ENCODE data around the gene SELENOF. TPM values are rescaled to one million over a fixed set of nuclear protein-coding genes. Genes with fewer than 3 reads are reported as not detected.

Gene SELENOF
- 175 TPM for polyA plus RNA-seq (2013, experiment 1 of 2)
- 198 TPM for polyA plus RNA-seq (2013, experiment 2 of 2)

- peak within 1 kb of the TSS; percentile 99 for H3K27ac ChIP-seq (ENCODE audit: low read depth, low read length, severe bottlenecking)
- peak within 1 kb of the TSS; percentile 98 for H3K4me3 ChIP-seq (ENCODE audit: extremely low read depth, insufficient read depth, low read length, poor library complexity, severe bottlenecking)
- peaks cover 4% of the 10 kb centered on the region for H3K4me1 ChIP-seq (ENCODE audit: control insufficient read depth, insufficient read depth, low read length, poor library complexity, severe bottlenecking)
- H3K36me3 ChIP-seq (ENCODE audit: control insufficient read depth, insufficient read depth, low read length) = peaks cover 30% of the 10 kb centered on the region
- WGBS, 2 experiments (ENCODE audit: insufficient coverage in 2 of 2) = 1 to 4% methylated on average over 15 to 23 of the region's 44 CpGs
- no peaks in the 10 kb centered on the region for H3K9me3 ChIP-seq (ENCODE audit: control insufficient read depth, low read length)
Measured at GRCh38 chr1:86913896-86914600, at the start of gene SELENOF. SELENOF (minus strand) TSS chr1:86914126; CDS start chr1:86914111, 15 bp downstream.

GRCh38 chr1:86960548-86960947 lies 46.6 kb upstream of the SELENOF start:
- H3K27ac ChIP-seq (ENCODE audit: low read depth, low read length, severe bottlenecking) = no peak overlapping the region
- H3K9me3 ChIP-seq (ENCODE audit: control insufficient read depth, low read length) = no peaks in the 10 kb centered on the region

DNA sequence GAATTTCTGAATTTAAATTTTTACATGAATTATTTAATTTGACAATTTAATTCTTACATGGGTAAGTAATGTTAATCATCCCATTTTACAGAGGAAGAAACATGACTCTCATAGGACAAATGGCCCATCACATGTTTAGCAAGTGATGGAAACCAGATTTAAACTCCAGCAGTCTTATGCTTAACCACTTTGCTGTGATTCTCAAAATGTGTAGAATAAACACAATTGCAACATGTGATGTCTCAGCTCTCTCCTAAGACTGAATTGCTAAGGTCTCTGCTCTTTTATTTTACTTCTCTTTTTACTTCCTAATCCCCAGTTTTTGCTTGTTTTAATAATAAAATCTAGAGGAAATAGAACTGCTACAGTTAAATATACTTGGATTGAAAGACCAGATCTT lies 43.3 kb upstream of the SELENOF start:
- peaks cover 3% of the 10 kb centered on the region for H3K36me3 ChIP-seq (ENCODE audit: control insufficient read depth, insufficient read depth, low read length)
- no peak overlapping the region for H3K27ac ChIP-seq (ENCODE audit: low read depth, low read length, severe bottlenecking)
- H3K9me3 ChIP-seq (ENCODE audit: control insufficient read depth, low read length) = no peaks in the 10 kb centered on the region
- H3K4me1 ChIP-seq (ENCODE audit: control insufficient read depth, insufficient read depth, low read length, poor library complexity, severe bottlenecking) = no peaks in the 10 kb centered on the region
- no peak overlapping the region for H3K4me3 ChIP-seq (ENCODE audit: extremely low read depth, insufficient read depth, low read length, poor library complexity, severe bottlenecking)

More at GRCh38 chr1:86960548-86960947, 46.6 kb upstream of the SELENOF start:
- H3K4me1 ChIP-seq (ENCODE audit: control insufficient read depth, insufficient read depth, low read length, poor library complexity, severe bottlenecking) = no peaks in the 10 kb centered on the region
- peaks cover 3% of the 10 kb centered on the region for H3K36me3 ChIP-seq (ENCODE audit: control insufficient read depth, insufficient read depth, low read length)
- H3K4me3 ChIP-seq (ENCODE audit: extremely low read depth, insufficient read depth, low read length, poor library complexity, severe bottlenecking) = no peak overlapping the region

- Histone ChIP-seq H3K36me3 (ENCODE audit: control insufficient read depth, insufficient read depth, low read length) (peaks cover 3% of the 10 kb centered on the region), H3K4me1 (ENCODE audit: control insufficient read depth, insufficient read depth, low read length, poor library complexity, severe bottlenecking) (no peaks in the 10 kb centered on the region), H3K4me3 (ENCODE audit: extremely low read depth, insufficient read depth, low read length, poor library complexity, severe bottlenecking) (no peak overlapping the region), H3K9me3 (ENCODE audit: control insufficient read depth, low read length) (no peaks in the 10 kb centered on the region), H3K27ac (ENCODE audit: low read depth, low read length, severe bottlenecking) (no peak overlapping the region)
Measured at GRCh38 chr1:86956221-86956620, 42.3 kb upstream of the SELENOF start.

- H3K27ac ChIP-seq (ENCODE audit: low read depth, low read length, severe bottlenecking) = no peak overlapping the region
- no peaks in the 10 kb centered on the region for H3K9me3 ChIP-seq (ENCODE audit: control insufficient read depth, low read length)
- H3K4me1 ChIP-seq (ENCODE audit: control insufficient read depth, insufficient read depth, low read length, poor library complexity, severe bottlenecking) = no peaks in the 10 kb centered on the region
- WGBS, 2 experiments (ENCODE audit: insufficient coverage in 2 of 2) = 100% methylated on average over 1 to 2 of the region's 3 CpGs
- peaks cover 3% of the 10 kb centered on the region for H3K36me3 ChIP-seq (ENCODE audit: control insufficient read depth, insufficient read depth, low read length)
- H3K4me3 ChIP-seq (ENCODE audit: extremely low read depth, insufficient read depth, low read length, poor library complexity, severe bottlenecking) = no peak overlapping the region
Measured at GRCh38 chr1:86955678-86956077, 41.8 kb upstream of the SELENOF start.

GRCh38 chr1:86953167-86953566 lies 39.2 kb upstream of the SELENOF start:
- 50 to 96% methylated on average over 1 to 3 of the region's 3 CpGs for WGBS, 2 experiments (ENCODE audit: insufficient coverage in 2 of 2)
- H3K36me3 ChIP-seq (ENCODE audit: control insufficient read depth, insufficient read depth, low read length) = no peaks in the 10 kb centered on the region
- no peaks in the 10 kb centered on the region for H3K4me1 ChIP-seq (ENCODE audit: control insufficient read depth, insufficient read depth, low read length, poor library complexity, severe bottlenecking)
- no peak overlapping the region for H3K27ac ChIP-seq (ENCODE audit: low read depth, low read length, severe bottlenecking)
- no peaks in the 10 kb centered on the region for H3K9me3 ChIP-seq (ENCODE audit: control insufficient read depth, low read length)
- no peak overlapping the region for H3K4me3 ChIP-seq (ENCODE audit: extremely low read depth, insufficient read depth, low read length, poor library complexity, severe bottlenecking)

DNA sequence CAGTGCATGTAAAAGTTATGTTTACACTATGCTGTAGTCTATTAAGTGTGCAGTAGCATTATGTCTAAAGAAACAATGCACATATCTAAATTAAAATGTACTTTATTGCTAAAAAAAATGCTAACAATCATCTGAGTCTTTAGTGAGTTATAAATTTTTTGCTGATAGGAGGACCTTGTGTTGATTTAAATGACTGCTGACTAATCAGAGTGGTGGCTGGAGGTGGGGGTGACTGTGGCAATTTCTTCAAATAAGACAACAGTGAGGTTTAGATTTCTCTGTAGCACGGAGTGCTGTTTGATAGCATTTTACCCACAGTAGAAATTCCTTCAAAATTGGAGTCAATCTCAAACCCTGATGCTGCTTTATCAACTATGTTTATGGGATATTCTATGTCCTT lies 37.5 kb upstream of the SELENOF start:
- Histone ChIP-seq H3K4me3 (ENCODE audit: extremely low read depth, insufficient read depth, low read length, poor library complexity, severe bottlenecking) (no peak overlapping the region), H3K9me3 (ENCODE audit: control insufficient read depth, low read length) (no peaks in the 10 kb centered on the region), H3K4me1 (ENCODE audit: control insufficient read depth, insufficient read depth, low read length, poor library complexity, severe bottlenecking) (no peaks in the 10 kb centered on the region), H3K36me3 (ENCODE audit: control insufficient read depth, insufficient read depth, low read length) (no peaks in the 10 kb centered on the region), H3K27ac (ENCODE audit: low read depth, low read length, severe bottlenecking) (no peak overlapping the region)
- no CpG with 5 or more reads among the region's 1 CpG for WGBS, 2 experiments (ENCODE audit: insufficient coverage in 2 of 2)

DNA sequence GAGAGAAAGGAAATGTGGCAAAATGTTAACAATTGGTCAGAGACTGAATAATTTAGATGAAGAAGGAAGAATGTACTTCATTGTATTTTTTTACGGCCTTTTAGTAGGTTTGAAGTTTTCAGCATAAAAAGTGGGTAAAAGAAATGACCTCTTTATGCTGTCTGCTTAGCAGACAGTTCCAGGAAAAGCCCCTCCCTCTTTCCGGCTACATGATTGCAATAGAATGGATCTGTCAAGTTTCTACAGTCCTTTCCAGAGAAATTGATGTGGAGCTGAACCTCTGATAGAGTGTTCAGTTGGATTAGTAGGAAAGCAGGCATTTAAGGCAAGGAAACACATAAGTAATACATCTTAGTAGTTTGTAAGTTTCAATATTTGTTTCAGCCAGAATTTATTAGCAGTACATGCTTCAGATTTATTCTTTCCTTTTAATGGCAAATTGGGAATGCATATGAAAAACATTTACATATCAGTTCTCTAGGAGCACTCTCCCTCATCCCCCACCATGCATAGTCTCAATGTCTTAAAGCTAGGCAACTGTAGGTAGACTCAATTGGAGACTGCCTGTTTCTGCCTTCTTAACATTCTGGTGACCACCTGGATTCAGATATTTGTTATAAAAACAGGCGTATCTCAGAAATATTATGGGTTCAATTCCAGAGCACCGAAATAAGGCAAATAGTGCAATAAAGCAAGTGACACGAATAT lies 36.9 kb upstream of the SELENOF start:
- Histone ChIP-seq H3K4me1 (ENCODE audit: control insufficient read depth, insufficient read depth, low read length, poor library complexity, severe bottlenecking) (no peaks in the 10 kb centered on the region), H3K27ac (ENCODE audit: low read depth, low read length, severe bottlenecking) (no peak overlapping the region), H3K9me3 (ENCODE audit: control insufficient read depth, low read length) (no peaks in the 10 kb centered on the region), H3K4me3 (ENCODE audit: extremely low read depth, insufficient read depth, low read length, poor library complexity, severe bottlenecking) (no peak overlapping the region), H3K36me3 (ENCODE audit: control insufficient read depth, insufficient read depth, low read length) (no peaks in the 10 kb centered on the region)
- WGBS, 2 experiments (ENCODE audit: insufficient coverage in 2 of 2) = 83 to 97% methylated on average over 3 of the region's 5 CpGs

DNA sequence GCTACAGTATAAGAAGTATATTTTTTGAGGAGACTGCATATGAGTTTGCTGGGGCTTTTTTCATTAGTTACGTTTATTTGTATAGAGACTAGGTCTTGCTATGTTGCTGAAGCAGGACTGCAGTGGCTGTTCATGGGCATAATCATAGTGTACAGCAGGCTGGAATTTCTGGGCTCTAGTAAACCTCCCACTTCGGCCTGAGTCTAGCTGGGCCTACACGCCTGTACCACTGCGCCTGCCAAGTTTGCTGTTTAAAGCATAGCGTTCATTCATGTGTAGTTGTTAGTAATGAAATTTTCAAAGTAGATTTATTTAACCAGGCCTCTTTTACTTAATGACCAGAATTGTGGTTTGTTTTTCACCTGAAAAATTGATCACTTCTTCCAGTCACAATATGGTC lies 34.3 kb upstream of the SELENOF start:
- no peak overlapping the region for H3K27ac ChIP-seq (ENCODE audit: low read depth, low read length, severe bottlenecking)
- no peak overlapping the region for H3K4me3 ChIP-seq (ENCODE audit: extremely low read depth, insufficient read depth, low read length, poor library complexity, severe bottlenecking)
- WGBS, 2 experiments (ENCODE audit: insufficient coverage in 2 of 2) = 88 to 92% methylated on average over 2 to 3 of the region's 5 CpGs
- H3K36me3 ChIP-seq (ENCODE audit: control insufficient read depth, insufficient read depth, low read length) = no peaks in the 10 kb centered on the region
- no peaks in the 10 kb centered on the region for H3K9me3 ChIP-seq (ENCODE audit: control insufficient read depth, low read length)
- no peaks in the 10 kb centered on the region for H3K4me1 ChIP-seq (ENCODE audit: control insufficient read depth, insufficient read depth, low read length, poor library complexity, severe bottlenecking)

- no peaks in the 10 kb centered on the region for H3K4me1 ChIP-seq (ENCODE audit: control insufficient read depth, insufficient read depth, low read length, poor library complexity, severe bottlenecking)
- no peaks in the 10 kb centered on the region for H3K9me3 ChIP-seq (ENCODE audit: control insufficient read depth, low read length)
- no peak overlapping the region for H3K4me3 ChIP-seq (ENCODE audit: extremely low read depth, insufficient read depth, low read length, poor library complexity, severe bottlenecking)
- no peak overlapping the region for H3K27ac ChIP-seq (ENCODE audit: low read depth, low read length, severe bottlenecking)
- H3K36me3 ChIP-seq (ENCODE audit: control insufficient read depth, insufficient read depth, low read length) = no peaks in the 10 kb centered on the region
Measured at GRCh38 chr1:86942743-86943142, 28.8 kb upstream of the SELENOF start.

GRCh38 chr1:86942042-86942441 lies 28.1 kb upstream of the SELENOF start:
- Histone ChIP-seq H3K36me3 (ENCODE audit: control insufficient read depth, insufficient read depth, low read length) (no peaks in the 10 kb centered on the region), H3K4me1 (ENCODE audit: control insufficient read depth, insufficient read depth, low read length, poor library complexity, severe bottlenecking) (no peaks in the 10 kb centered on the region), H3K4me3 (ENCODE audit: extremely low read depth, insufficient read depth, low read length, poor library complexity, severe bottlenecking) (no peak overlapping the region), H3K9me3 (ENCODE audit: control insufficient read depth, low read length) (no peaks in the 10 kb centered on the region), H3K27ac (ENCODE audit: low read depth, low read length, severe bottlenecking) (no peak overlapping the region)
- WGBS, 2 experiments (ENCODE audit: insufficient coverage in 2 of 2) = no CpG with 5 or more reads among the region's 1 CpG
